ENCODE data around the gene KIF11. TPM values are rescaled to one million over a fixed set of nuclear protein-coding genes. Genes with fewer than 3 reads are reported as not detected.

KIF11 gene
- total and polyA plus RNA-seq, 9 of the 15 experiments (the other 6 are each of a cell fraction or from before 2014, with no cell fraction given): 11.3 to 54.4 (median 29.2) TPM

DNA sequence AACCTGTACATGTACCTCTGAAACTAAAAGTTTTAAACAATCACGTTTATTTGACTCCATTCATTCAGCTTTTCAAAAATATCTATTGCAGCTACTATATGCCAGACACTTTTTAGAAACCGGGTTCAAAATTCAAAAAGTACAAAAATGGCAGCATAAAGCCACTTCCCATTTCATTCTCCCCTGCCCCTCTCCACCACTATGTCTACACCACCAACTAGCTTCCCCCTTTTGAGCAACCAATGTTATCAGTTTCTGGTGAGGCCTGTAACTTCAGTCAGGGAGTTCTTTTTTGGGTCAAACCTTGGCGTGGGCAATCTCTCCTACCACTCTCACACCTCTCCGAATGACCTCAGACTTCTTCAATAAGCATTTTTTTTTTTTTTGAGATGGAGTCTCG lies 85.3 kb downstream of the KIF11 start:
- intact Hi-C loops (cut with micrococcal nuclease) (no loop called here), in situ Hi-C loops (cut with MboI) (no loop called here)
- H3K27ac ChIP-seq (ENCODE audit: extremely low read depth, low read depth, low read length): no peak overlapping the region
- WGBS (ENCODE audit: insufficient coverage, low coverage, missing lambda C conversion rate): 58% methylated on average over 4 of the region's 5 CpGs
- no peaks in the 10 kb centered on the region for H3K9me3 ChIP-seq (replicated peaks; ENCODE audit: control insufficient read depth, insufficient read depth, low read depth, low read length)
- H3K4me3 ChIP-seq: no peak overlapping the region
- no peaks in the 10 kb centered on the region for H4K20me1 ChIP-seq (replicated peaks; ENCODE audit: control insufficient read depth, insufficient read depth, low read length)
- TF ChIP-seq ZNF165 (CRISPR knock-in tag; IDR thresholded peaks at IDR 0.05; ENCODE audit: borderline replicate concordance) (no peak), SIX5 (IDR thresholded peaks at IDR 0.05; ENCODE audit: borderline replicate concordance in 1 of 2, insufficient read depth in 1 of 2, low read depth in 1 of 2, low read length in 2 of 2) (no peak), CEBPZ (IDR thresholded peaks at IDR 0.05; ENCODE audit: borderline replicate concordance, low read depth, low read length) (no peak), BACH1 (tag; IDR thresholded peaks at IDR 0.05) (no peak), CCAR2 (IDR thresholded peaks at IDR 0.05; ENCODE audit: low read depth, low read length) (no peak), ARID3A (IDR thresholded peaks at IDR 0.05; ENCODE audit: borderline replicate concordance, low read depth, low read length) (no peak), ZNF830 (CRISPR knock-in tag; IDR thresholded peaks at IDR 0.05) (no peak), ZNF12 (CRISPR knock-in tag; IDR thresholded peaks at IDR 0.05) (no peak)
- no peak for ATAC-seq
- H3K4me1 ChIP-seq (replicated peaks in 1 of 2; ENCODE audit: control insufficient read depth in 2 of 2, insufficient read depth in 2 of 2, low read length in 2 of 2): no peaks in the 10 kb centered on the region; a peak in 1 of 5 replicates
- BruUV-seq (replicated peaks): no TSS peak
- no peak overlapping the region for H2AFZ ChIP-seq (ENCODE audit: low read depth, low read length)
- H3K79me2 ChIP-seq (ENCODE audit: control insufficient read depth, insufficient read depth, low read length): no peaks in the 10 kb centered on the region
- ChIA-PET CTCF (ENCODE audit: low intra/inter-chr PET ratio) (no interaction called here), POLR2A (interaction anchor here (0.7 kb wide), 1 partner anchor 9 kb away, joined by 3 read pairs; no protein-coding TSS in a partner anchor)
- FAIRE-seq: no peak
- no peak for DNase-seq (ENCODE audit: extremely low read depth in 1 of 4, low spot score in 3 of 4)
- no peak overlapping the region for H3K9ac ChIP-seq (ENCODE audit: insufficient read depth in 1 of 2, low read depth in 2 of 2, low read length in 2 of 2)
- H3K4me2 ChIP-seq (ENCODE audit: insufficient read depth, low read length): no peak overlapping the region
- no peaks in the 10 kb centered on the region for H3K27me3 ChIP-seq (ENCODE audit: control insufficient read depth in 2 of 2, insufficient read depth in 2 of 2, low read length in 2 of 2)
- H3K9me1 ChIP-seq (ENCODE audit: control insufficient read depth, insufficient read depth, low read length): no peaks in the 10 kb centered on the region
- H3K36me3 ChIP-seq (ENCODE audit: control insufficient read depth, insufficient read depth, low read length): no peaks in the 10 kb centered on the region

Measured in K562 (cell line).